Measurements from ENCODE around the gene POLK. TPM values are rescaled to one million over a fixed set of nuclear protein-coding genes. Genes with fewer than 3 reads are reported as not detected.

POLK gene
- total and polyA plus RNA-seq, 2 of the 13 experiments (the other 11 are each of a cell fraction or from before 2014, with no cell fraction given) = 8.6 to 11.7 TPM

DNA sequence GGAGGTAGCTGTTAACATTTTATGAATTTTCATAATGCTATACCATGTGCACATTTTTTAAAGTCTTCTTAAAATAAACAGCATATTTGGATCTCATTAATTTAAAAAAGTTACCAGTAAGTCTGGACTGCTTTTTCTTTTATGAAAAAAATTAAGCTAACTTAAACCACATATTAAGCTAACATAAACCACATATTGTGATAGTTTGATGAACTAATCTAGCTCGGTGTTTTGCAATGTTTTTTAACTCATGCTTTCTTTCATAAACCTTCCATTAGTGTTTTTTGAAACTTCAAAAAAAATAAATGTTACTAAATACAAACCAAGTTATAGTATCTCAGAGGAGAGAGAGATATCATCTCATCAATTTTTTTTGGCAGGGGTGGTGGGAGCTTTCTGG is 26.5 kb downstream of the POLK start:
- H3K4me3 ChIP-seq (replicated peaks in 1 of 3; ENCODE audit: insufficient read depth in 1 of 3, low read depth in 2 of 3, low read length in 3 of 3) = no peak overlapping the region
- H3K4me1 ChIP-seq (ENCODE audit: insufficient read depth, low read length) = no peaks in the 10 kb centered on the region
- WGBS (ENCODE audit: low lambda C conversion rate) = 100% methylated on average over 1 of the region's 1 CpG
- no peak for TF ChIP-seq ZNF572 (CRISPR knock-in tag; IDR thresholded peaks at IDR 0.05)
- TF ChIP-seq, protein P1, sequence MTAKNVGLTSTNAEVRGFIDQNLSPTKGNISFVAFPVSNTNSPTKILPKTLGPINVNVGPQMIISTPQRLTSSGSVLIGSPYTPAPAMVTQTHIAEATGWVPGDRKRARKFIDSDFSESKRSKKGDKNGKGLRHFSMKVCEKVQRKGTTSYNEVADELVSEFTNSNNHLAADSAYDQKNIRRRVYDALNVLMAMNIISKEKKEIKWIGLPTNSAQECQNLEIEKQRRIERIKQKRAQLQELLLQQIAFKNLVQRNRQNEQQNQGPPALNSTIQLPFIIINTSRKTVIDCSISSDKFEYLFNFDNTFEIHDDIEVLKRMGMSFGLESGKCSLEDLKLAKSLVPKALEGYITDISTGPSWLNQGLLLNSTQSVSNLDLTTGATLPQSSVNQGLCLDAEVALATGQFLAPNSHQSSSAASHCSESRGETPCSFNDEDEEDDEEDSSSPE (CRISPR knock-in tag; IDR thresholded peaks at IDR 0.05) = no peak
- no peak for TF ChIP-seq SKI (IDR thresholded peaks at IDR 0.05; ENCODE audit: partially characterized antibody)
- TF ChIP-seq SRSF1 (optimal IDR thresholded peaks at IDR 0.05; ENCODE audit: low read depth, low read length) = no peak
- no peak for TF ChIP-seq CENPX (CRISPR knock-in tag; IDR thresholded peaks at IDR 0.05)
- TF ChIP-seq, protein P2, sequence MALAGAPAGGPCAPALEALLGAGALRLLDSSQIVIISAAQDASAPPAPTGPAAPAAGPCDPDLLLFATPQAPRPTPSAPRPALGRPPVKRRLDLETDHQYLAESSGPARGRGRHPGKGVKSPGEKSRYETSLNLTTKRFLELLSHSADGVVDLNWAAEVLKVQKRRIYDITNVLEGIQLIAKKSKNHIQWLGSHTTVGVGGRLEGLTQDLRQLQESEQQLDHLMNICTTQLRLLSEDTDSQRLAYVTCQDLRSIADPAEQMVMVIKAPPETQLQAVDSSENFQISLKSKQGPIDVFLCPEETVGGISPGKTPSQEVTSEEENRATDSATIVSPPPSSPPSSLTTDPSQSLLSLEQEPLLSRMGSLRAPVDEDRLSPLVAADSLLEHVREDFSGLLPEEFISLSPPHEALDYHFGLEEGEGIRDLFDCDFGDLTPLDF (CRISPR knock-in tag; IDR thresholded peaks at IDR 0.05) = no peak
- ATAC-seq (no peak), FAIRE-seq (no peak), DNase-seq (ENCODE audit: low spot score) (no peak)
- H2AFZ ChIP-seq (ENCODE audit: low read length) = no peak overlapping the region
- 0 out of 2 replicates have a peak, but pooled peaks cover under 1% of the 10 kb centered on the region for H4K20me1 ChIP-seq (ENCODE audit: insufficient read depth, low read length)
- in situ Hi-C loops (cut with HindIII; ENCODE audit: extremely low pct_ligation_motif_present, low pct_unique_long_range_greater_than_20kb) = no loop called here
- CTCF ChIA-PET (ENCODE audit: low intra/inter-chr PET ratio, low total read pairs) = no interaction called here
- no TSS peak for BruUV-seq (replicated peaks)
- H3K4me2 ChIP-seq (ENCODE audit: low read depth, low read length) = no peak overlapping the region
- POLR2A ChIA-PET = no interaction called here
- intact Hi-C loops (cut with micrococcal nuclease; ENCODE audit: unreplicated experiment) = no loop called here
- no peak overlapping the region for H3K27ac ChIP-seq (ENCODE audit: extremely low read length, insufficient read depth, low read length)
- no peak overlapping the region for H3K9ac ChIP-seq (ENCODE audit: insufficient read depth, low read depth, low read length)
- H3K79me2 ChIP-seq (ENCODE audit: insufficient read depth, low read length) = peaks cover 4% of the 10 kb centered on the region
- H3K27me3 ChIP-seq (ENCODE audit: control insufficient read depth in 1 of 2, insufficient read depth in 2 of 2, low read length in 2 of 2) = no peaks in the 10 kb centered on the region
- H3K36me3 ChIP-seq (replicated peaks in 1 of 2; ENCODE audit: control insufficient read depth in 1 of 2, insufficient read depth in 2 of 2, low read length in 2 of 2) = no peaks in the 10 kb centered on the region
- no peaks in the 10 kb centered on the region for H3K9me3 ChIP-seq (ENCODE audit: low read length)

DNA sequence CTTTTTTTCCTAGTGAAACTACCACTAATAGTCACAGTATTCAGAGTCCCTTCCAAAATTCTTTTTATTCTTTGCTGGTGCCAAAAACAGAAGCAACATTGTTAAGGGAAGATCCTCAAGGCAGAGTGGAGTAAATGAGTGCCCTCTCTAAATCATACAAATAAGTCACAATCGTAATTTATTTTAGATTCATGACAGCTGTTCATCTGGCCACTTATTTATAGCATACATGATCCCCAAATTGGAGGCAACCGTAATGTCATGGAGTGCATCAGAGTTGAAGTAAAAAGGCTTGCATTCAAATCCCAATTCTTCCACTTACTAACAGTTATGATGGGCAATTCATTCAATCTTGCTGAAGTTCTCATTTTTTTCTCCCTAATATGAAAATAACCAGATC is 33.4 kb downstream of the POLK start:
- no peak overlapping the region for H3K4me3 ChIP-seq (replicated peaks in 1 of 3; ENCODE audit: insufficient read depth in 1 of 3, low read depth in 2 of 3, low read length in 3 of 3)
- POLR2A ChIA-PET = no interaction called here
- in situ Hi-C loops (cut with HindIII; ENCODE audit: extremely low pct_ligation_motif_present, low pct_unique_long_range_greater_than_20kb) (no loop called here), intact Hi-C loops (cut with micrococcal nuclease; ENCODE audit: unreplicated experiment) (no loop called here)
- no peak overlapping the region for H3K9ac ChIP-seq (ENCODE audit: insufficient read depth, low read depth, low read length)
- CTCF ChIA-PET (ENCODE audit: low intra/inter-chr PET ratio, low total read pairs) = no interaction called here
- FAIRE-seq = no peak
- no peaks in the 10 kb centered on the region for H3K4me1 ChIP-seq (ENCODE audit: insufficient read depth, low read length)
- H3K79me2 ChIP-seq (ENCODE audit: insufficient read depth, low read length) = no peaks in the 10 kb centered on the region
- no peaks in the 10 kb centered on the region for H4K20me1 ChIP-seq (ENCODE audit: insufficient read depth, low read length)
- no peak overlapping the region for H3K4me2 ChIP-seq (ENCODE audit: low read depth, low read length)
- ATAC-seq = no peak
- H3K27me3 ChIP-seq (ENCODE audit: control insufficient read depth in 1 of 2, insufficient read depth in 2 of 2, low read length in 2 of 2) = no peaks in the 10 kb centered on the region
- 100% methylated on average over 2 of the region's 2 CpGs for WGBS (ENCODE audit: low lambda C conversion rate)
- H3K36me3 ChIP-seq (replicated peaks in 1 of 2; ENCODE audit: control insufficient read depth in 1 of 2, insufficient read depth in 2 of 2, low read length in 2 of 2) = no peaks in the 10 kb centered on the region
- no peak for DNase-seq (ENCODE audit: low spot score)
- H3K9me3 ChIP-seq (ENCODE audit: low read length) = no peaks in the 10 kb centered on the region
- no peak overlapping the region for H2AFZ ChIP-seq (ENCODE audit: low read length)
- no TSS peak for BruUV-seq (replicated peaks)
- no peak overlapping the region for H3K27ac ChIP-seq (ENCODE audit: extremely low read length, insufficient read depth, low read length)
- TF ChIP-seq, protein P2 (CRISPR knock-in tag; IDR thresholded peaks at IDR 0.05) = no peak
- TF ChIP-seq, protein P3, sequence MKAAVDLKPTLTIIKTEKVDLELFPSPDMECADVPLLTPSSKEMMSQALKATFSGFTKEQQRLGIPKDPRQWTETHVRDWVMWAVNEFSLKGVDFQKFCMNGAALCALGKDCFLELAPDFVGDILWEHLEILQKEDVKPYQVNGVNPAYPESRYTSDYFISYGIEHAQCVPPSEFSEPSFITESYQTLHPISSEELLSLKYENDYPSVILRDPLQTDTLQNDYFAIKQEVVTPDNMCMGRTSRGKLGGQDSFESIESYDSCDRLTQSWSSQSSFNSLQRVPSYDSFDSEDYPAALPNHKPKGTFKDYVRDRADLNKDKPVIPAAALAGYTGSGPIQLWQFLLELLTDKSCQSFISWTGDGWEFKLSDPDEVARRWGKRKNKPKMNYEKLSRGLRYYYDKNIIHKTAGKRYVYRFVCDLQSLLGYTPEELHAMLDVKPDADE (CRISPR knock-in tag; IDR thresholded peaks at IDR 0.05) = no peak
- TF ChIP-seq ZNF547 (CRISPR knock-in tag; IDR thresholded peaks at IDR 0.05) (no peak), NFYC (CRISPR knock-in tag; IDR thresholded peaks at IDR 0.05) (no peak), ZNF589 (CRISPR knock-in tag; conservative IDR thresholded peaks at IDR 0.05) (no peak)
- TF ChIP-seq, protein P4, sequence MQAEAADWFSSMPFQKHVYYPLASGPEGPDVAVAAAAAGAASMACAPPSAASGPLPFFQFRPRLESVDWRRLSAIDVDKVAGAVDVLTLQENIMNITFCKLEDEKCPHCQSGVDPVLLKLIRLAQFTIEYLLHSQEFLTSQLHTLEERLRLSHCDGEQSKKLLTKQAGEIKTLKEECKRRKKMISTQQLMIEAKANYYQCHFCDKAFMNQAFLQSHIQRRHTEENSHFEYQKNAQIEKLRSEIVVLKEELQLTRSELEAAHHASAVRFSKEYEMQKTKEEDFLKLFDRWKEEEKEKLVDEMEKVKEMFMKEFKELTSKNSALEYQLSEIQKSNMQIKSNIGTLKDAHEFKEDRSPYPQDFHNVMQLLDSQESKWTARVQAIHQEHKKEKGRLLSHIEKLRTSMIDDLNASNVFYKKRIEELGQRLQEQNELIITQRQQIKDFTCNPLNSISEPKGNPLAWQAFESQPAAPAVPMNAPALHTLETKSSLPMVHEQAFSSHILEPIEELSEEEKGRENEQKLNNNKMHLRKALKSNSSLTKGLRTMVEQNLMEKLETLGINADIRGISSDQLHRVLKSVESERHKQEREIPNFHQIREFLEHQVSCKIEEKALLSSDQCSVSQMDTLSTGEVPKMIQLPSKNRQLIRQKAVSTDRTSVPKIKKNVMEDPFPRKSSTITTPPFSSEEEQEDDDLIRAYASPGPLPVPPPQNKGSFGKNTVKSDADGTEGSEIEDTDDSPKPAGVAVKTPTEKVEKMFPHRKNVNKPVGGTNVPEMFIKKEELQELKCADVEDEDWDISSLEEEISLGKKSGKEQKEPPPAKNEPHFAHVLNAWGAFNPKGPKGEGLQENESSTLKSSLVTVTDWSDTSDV (CRISPR knock-in tag; IDR thresholded peaks at IDR 0.05) = no peak
